Heart left ventricle (tissue), 13 donors: ENCODE measurements around the gene LGALS1.

ENCODE experiments used
- POLR2A ChIP-seq, 2 donors: fragments of 450-650 bp; IDR thresholded peaks; one replicate each; pipeline ENCODE4 v1.6.1; 2017; ENCODE audit warnings: antibody characterized with exemption in 2 of 2, mild to moderate bottlenecking in 2 of 2, moderate library complexity in 2 of 2
- TF ChIP-seq, protein P1 (sequence below), 12 donors: fragments of 200-600 bp; sonication (generic) in 4 of 12; IDR thresholded peaks; one replicate each; pipeline versions ENCODE4 v1.5.0 to v1.8.0; 2018 to 2022; ENCODE audit warnings: antibody characterized with exemption in 12 of 12, mild to moderate bottlenecking in 5 of 12
- donor health status: ischemic (EF 13 %, LVEDD 7.1; RV severe dilation, severe dysfunction).
- donor health status: DM: no; HTN: yes; CAD: no.
- donor health status: DM: no; HTN: no; CAD: no.
- donor health status: ischemic (EF 25% LVEDD 6.9; RV normal size, moderate dysfunction).
- donor health status: ischemic (EF 25% LVEDD 5.7; RV mildly dilated, moderate dysfunction).
- donor health status: ischemic (EF 35%, LVEDD 5.7; RV mildly dilated, moderate dysfunction).
- donor health status: nonischemic (EF 11% LVEDD 7.7; RV severe dilation, severe dysfunction).
- donor health status: DM: yes; HTN: yes; CAD: no.
- donor health status: PGD.
- donor health status: ischemic (EF 29% LVEDD 5.4; RV normal size, mild dysfunction).
- donor health status: nonischemic (EF 23%, LVEDD 6.1; RV moderate dilation, normal function).

DNA sequence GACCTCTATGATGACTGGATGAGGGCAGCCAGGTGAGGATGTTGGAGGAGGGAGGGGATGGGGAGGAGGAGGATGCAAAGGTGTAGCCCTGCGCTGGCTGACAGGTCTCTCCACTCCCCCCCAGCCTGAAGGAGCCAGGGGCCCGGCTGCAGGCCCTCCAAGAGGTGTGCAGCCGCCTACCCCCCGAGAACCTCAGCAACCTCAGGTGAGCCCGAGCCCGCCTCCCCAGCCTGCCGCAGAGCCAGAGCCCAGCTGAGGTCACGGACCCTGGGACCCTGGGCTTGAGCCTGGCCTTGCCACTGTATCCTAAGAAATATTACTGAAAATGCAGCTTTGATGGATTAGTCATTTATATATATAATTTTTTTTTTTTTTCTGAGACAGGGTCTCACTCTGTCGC, 28.1 kb upstream of the LGALS1 start:
- TF ChIP-seq, protein P1, sequence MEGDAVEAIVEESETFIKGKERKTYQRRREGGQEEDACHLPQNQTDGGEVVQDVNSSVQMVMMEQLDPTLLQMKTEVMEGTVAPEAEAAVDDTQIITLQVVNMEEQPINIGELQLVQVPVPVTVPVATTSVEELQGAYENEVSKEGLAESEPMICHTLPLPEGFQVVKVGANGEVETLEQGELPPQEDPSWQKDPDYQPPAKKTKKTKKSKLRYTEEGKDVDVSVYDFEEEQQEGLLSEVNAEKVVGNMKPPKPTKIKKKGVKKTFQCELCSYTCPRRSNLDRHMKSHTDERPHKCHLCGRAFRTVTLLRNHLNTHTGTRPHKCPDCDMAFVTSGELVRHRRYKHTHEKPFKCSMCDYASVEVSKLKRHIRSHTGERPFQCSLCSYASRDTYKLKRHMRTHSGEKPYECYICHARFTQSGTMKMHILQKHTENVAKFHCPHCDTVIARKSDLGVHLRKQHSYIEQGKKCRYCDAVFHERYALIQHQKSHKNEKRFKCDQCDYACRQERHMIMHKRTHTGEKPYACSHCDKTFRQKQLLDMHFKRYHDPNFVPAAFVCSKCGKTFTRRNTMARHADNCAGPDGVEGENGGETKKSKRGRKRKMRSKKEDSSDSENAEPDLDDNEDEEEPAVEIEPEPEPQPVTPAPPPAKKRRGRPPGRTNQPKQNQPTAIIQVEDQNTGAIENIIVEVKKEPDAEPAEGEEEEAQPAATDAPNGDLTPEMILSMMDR (IDR thresholded peaks at IDR 0.05): no peak
- no peak for TF ChIP-seq POLR2A (IDR thresholded peaks at IDR 0.05)
